Prostate gland (tissue), 2 donors: ENCODE measurements around the gene DRG2. TPM values are rescaled to one million over a fixed set of nuclear protein-coding genes. Genes with fewer than 3 reads are reported as not detected.

Experiments used
- DNase-seq: peaks from one replicate; pipeline ENCODE4 v3.0.0-alpha.2; 2019; ENCODE audit warnings: low spot score
- H3K27ac ChIP-seq, 2 donors: fragments of 200-600 bp; sonication (generic); 2 replicates each; pipeline ENCODE4 v1.5.1; 2017 to 2019
- H3K27me3 ChIP-seq: fragments of 200-600 bp; sonication (generic); replicated peaks from 2 replicates; pipeline ENCODE4 v1.5.1; 2019; ENCODE audit not compliant: insufficient read depth
- H3K36me3 ChIP-seq, 2 donors: fragments of 200-600 bp; sonication (generic); 1 replicate in 1 of 2; 2 replicates in 1 of 2; pipeline versions ENCODE4 v1.5.1 to v1.8.1; 2017 to 2019
- H3K4me1 ChIP-seq: fragments of 200-600 bp; sonication (generic); replicated peaks from 2 replicates; pipeline ENCODE4 v1.5.1; 2019
- H3K4me3 ChIP-seq, 2 donors: fragments of 200-600 bp; sonication (generic); 2 replicates each; pipeline ENCODE4 v1.5.1; 2017 to 2019
- H3K9me3 ChIP-seq: fragments of 200-600 bp; sonication (generic); 2 replicates; pipeline ENCODE4 v1.5.1; 2017
- POLR2A ChIP-seq: fragments of 450-650 bp; IDR thresholded peaks from one replicate; pipeline ENCODE4 v1.6.1; 2016; ENCODE audit warnings: antibody characterized with exemption, mild to moderate bottlenecking
- POLR2AphosphoS5 ChIP-seq: sonication (generic); formaldehyde crosslinking; IDR thresholded peaks from one replicate; pipeline ENCODE4 v1.6.1; 2017; ENCODE audit warnings: antibody characterized with exemption
- WGBS: methylation state at CpG from one replicate; pipeline ENCODE4 v1.1.5; 2018; 5-methylcytosine and 5-hydroxymethylcytosine counted together
- intact Hi-C: fragments of 100-400 bp; cut with DNase I; formaldehyde crosslinking; loops from one replicate; pipeline ENCODE4 v1.14.2; 2022
- total RNA-seq, 2 donors: library from RNA; depleted of rRNA; stranded (reverse); fragments of >200 nt; gene quantifications; one replicate each; pipeline ENCODE4 v1.1.0, GENCODE V29; 2016
- TF ChIP-seq, protein P1 (sequence below), 4 experiments: fragments of 200-600 bp in 2 of 4; fragments of 450-650 bp in 2 of 4; sonication (generic) in 2 of 4; IDR thresholded peaks; 1 replicate in 3 of 4; 2 replicates in 1 of 4; pipeline ENCODE4 v1.5.1; 2016 to 2019; ENCODE audit warnings: antibody characterized with exemption in 4 of 4, mild to moderate bottlenecking in 2 of 4, moderate library complexity in 2 of 4

DRG2 gene
- total RNA-seq, 2 donors from 2014 or later: 44.1 to 56.9 TPM

DNA sequence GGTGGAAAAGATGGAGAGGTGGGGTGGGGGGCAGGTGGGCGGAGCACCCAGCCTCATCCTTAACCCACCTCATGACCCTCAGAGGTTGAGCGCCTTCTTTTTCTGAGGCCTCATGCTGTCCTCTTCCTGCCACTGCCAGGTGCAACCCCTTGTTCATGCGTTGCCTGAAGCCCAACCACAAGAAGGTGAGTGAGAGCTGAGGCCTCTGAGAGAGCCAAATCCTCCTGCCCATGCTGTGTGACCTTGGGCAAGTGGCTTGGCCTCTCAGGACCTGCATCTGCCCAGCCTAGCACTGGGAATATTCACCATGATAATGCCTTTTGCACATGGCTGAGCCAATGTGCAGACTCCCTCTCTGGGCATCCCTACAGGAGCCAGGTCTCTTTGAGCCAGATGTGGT is 52.9 kb downstream of the DRG2 start:
- Histone ChIP-seq H3K27me3 (no peaks in the 10 kb centered on the region), H3K27ac (no peak overlapping the region), H3K36me3 (no peaks in the 10 kb centered on the region), H3K9me3 (no peaks in the 10 kb centered on the region), H3K4me1 (no peaks in the 10 kb centered on the region), H3K4me3 (no peak overlapping the region)
- TF ChIP-seq POLR2AphosphoS5 (no peak), POLR2A (no peak)
- TF ChIP-seq, protein P1, sequence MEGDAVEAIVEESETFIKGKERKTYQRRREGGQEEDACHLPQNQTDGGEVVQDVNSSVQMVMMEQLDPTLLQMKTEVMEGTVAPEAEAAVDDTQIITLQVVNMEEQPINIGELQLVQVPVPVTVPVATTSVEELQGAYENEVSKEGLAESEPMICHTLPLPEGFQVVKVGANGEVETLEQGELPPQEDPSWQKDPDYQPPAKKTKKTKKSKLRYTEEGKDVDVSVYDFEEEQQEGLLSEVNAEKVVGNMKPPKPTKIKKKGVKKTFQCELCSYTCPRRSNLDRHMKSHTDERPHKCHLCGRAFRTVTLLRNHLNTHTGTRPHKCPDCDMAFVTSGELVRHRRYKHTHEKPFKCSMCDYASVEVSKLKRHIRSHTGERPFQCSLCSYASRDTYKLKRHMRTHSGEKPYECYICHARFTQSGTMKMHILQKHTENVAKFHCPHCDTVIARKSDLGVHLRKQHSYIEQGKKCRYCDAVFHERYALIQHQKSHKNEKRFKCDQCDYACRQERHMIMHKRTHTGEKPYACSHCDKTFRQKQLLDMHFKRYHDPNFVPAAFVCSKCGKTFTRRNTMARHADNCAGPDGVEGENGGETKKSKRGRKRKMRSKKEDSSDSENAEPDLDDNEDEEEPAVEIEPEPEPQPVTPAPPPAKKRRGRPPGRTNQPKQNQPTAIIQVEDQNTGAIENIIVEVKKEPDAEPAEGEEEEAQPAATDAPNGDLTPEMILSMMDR (IDR thresholded peaks at IDR 0.05): no peak
- DNase-seq: no peak
- intact Hi-C loops: no loop called here
- 90% methylated on average over 3 of the region's 3 CpGs for WGBS

DNA sequence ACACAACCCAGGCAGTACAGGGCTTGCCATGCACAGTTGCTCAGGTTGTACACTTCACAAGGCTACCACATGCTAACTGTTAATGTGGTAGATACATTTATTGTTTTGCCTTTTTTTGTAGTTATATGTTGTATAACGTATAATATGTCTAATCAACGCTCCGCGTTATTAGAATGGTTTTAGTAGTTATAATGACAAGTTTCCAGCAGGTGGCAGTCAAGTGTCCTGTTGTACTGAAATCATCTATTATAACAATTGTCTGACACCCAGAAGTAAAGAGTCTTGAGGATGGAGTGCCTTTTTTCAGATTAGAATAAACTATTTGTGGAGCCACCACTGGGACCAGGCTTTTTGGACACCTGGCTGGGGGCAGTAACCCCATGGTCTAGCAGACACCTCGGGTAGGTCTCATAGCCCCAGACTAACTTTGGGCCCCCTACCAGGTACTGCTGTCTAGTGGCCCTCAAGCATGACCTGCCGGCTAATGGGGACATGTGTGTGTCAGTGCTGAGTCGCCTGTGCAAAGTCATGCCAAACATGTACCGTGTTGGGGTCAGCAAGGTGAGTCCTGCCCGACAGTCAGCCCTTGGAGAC is 53.6 kb downstream of the DRG2 start:
- TF ChIP-seq, protein P1 (IDR thresholded peaks at IDR 0.05): peak; percentile 43 to 73 (median 64)
- TF ChIP-seq POLR2A: no peak
- no peaks in the 10 kb centered on the region for H3K4me1 ChIP-seq
- no peak overlapping the region for H3K27ac ChIP-seq
- intact Hi-C loops: no loop called here
- H3K4me3 ChIP-seq: no peak overlapping the region
- H3K27me3 ChIP-seq: no peaks in the 10 kb centered on the region
- no peaks in the 10 kb centered on the region for H3K9me3 ChIP-seq
- no peaks in the 10 kb centered on the region for H3K36me3 ChIP-seq
- DNase-seq: peak; percentile 43
- WGBS: 31% methylated on average over 9 of the region's 9 CpGs

DNA sequence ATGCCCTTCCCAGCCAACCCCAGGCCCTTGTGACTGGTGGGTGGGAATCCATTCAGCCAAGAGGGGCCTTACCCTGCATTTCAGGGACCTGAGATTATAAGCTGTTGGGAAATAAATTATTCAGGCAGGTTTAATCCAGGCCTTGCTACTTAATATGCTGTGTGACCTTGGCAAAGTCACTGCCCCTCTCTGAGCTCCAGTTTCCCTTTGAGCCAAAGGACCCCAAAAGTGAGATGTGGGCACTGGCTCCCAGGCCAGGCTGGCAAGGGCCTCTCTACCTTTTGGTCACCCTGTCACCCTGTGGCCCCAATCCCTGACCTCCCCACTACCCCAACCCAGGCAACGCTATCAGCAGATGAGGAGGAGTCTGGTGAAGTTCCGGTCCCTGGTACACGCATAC is 54.7 kb downstream of the DRG2 start:
- 91% methylated on average over 3 of the region's 3 CpGs for WGBS
- Histone ChIP-seq H3K4me3 (no peak overlapping the region), H3K27ac (no peak overlapping the region), H3K9me3 (no peaks in the 10 kb centered on the region), H3K36me3 (no peaks in the 10 kb centered on the region), H3K27me3 (no peaks in the 10 kb centered on the region), H3K4me1 (no peaks in the 10 kb centered on the region)
- no peak for TF ChIP-seq POLR2A
- no peak for TF ChIP-seq POLR2AphosphoS5
- TF ChIP-seq, protein P1 (IDR thresholded peaks at IDR 0.05): no peak
- intact Hi-C loops: no loop called here
- no peak for DNase-seq

DNA sequence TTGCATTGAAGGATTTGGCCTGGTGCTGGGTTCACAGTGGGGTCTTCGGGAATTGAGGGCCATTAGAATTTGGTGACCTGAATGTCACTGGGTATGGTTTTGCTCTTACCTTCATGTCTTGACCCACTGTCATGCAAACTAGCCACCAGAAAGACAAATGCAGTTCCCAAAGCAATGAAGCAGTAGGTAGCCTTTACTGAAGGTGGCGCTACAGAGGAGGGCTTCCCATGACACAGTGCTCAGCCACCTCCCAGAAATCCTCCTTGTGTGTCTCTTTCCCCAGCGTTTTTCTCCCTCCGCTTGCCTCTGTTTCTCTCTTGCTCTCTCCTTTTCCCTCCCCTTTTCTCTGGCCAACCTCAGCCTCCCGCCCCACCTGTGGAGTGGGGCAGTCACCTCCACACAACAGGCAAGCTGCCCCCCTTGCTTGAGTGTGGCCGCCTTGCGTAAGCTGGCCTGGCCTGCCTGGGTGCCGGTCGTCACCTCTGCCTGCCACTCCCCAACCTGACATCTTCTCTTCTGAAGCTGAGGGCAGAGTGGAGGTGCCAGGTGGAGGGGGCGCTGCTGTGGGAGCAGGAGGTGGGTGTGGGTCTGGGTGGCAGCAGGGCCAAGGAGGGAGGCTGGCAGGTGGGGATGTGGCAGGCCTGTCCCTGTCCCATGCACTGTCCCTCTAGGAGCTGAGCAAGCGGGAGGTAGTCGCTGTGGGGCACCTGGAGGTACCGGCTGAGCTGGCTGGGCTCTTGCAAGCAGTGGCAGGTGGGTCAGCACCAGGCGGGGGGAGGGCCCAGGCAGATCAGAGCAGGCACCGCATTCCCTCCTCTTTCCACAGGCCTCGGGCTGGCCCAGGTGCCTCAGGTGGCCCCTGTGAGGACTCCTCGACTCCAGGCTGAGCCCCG is 55.5 kb downstream of the DRG2 start:
- DNase-seq: no peak
- H3K27me3 ChIP-seq: no peaks in the 10 kb centered on the region
- intact Hi-C loops: no loop called here
- no peak overlapping the region for H3K4me3 ChIP-seq
- no peaks in the 10 kb centered on the region for H3K9me3 ChIP-seq
- WGBS: 39% methylated on average over 17 of the region's 18 CpGs
- TF ChIP-seq, protein P1 (IDR thresholded peaks at IDR 0.05): no peak
- TF ChIP-seq POLR2A: no peak
- no peak for TF ChIP-seq POLR2AphosphoS5
- no peaks in the 10 kb centered on the region for H3K4me1 ChIP-seq
- H3K27ac ChIP-seq: no peak overlapping the region
- no peaks in the 10 kb centered on the region for H3K36me3 ChIP-seq
